ENCODE data around the gene TMEM86B.
"Not testable (repeated sequence)": the region's sequence is repeated elsewhere in the genome, so short reads cannot be mapped to it uniquely, and the experiment has no call there.

The TMEM86B gene

DNA sequence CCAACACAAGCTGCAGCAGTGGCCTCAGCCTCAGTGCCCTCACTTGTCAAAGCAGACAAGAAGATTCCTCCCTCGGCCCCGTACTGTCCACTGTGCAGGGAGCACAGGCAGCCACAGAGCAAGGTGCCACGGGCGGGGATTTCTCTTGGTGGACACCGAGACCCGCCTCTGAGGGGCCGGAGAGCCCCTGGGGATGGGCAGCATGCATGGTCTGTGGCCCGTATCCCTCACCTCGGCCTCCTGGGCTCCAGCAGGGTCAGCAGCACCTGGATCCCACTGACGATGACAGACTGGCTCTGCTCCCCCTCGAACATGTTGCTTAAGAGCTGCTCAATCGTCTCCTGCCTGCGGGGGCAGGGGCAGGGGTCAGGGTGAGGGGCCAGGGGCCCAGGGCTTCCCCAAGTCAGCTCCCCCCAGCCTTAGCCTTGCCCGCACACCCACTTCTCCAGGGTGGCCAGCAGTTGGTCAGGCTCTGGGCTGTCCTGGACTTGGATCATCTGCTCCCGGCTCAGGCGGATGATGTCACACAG, 13.4 kb upstream of the TMEM86B start:
- DNase-seq, result no peak

DNA sequence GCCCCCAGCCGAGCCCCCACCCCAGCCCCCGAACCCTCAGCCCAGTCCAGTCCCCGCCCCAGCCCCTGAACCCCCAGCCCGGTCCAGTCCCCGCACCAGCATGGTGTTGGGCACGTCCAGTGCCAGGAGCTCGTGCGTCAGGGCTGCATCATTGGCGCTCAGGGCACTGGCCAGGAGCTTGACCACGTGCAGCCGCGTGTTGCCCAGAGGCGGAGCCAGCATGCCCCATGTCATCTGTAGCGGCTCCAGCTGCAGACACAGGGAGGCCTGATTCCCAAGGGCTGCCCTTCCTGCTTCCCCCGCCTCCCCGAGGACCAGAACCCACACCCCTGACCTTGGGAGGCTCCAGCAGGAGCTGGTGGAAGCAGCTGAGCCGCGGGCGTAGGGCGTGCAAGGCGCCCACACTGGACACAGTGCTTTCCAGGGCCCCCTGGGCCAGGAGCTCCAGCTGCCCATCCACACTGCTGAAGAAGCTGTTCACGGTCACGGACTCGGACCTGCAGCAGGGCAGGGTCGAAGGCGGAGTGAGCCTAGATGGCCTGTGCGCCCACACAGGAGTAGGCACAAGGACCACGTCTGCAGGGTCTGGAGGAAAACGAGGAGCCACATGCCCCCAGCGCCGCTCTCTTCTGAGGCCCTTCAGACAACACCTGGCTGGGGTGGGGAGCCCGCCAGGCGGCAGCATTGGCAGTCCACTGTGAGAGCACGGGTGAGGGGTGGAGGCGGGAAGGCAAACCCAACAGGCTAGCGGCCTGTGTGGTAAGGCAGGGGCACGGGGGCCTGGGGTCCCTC, 12.8 kb upstream of the TMEM86B start:
- DNase-seq, result no peak

- no peak for DNase-seq
Observed at GRCh38 chr19:55240713-55241020, 12.1 kb upstream of the TMEM86B start.

GRCh38 chr19:55239004-55239403, 10.4 kb upstream of the TMEM86B start:
- no peak for DNase-seq

- no peak for DNase-seq
Observed at GRCh38 chr19:55238030-55238429, 9.5 kb upstream of the TMEM86B start.

- DNase-seq, result no peak
Observed at GRCh38 chr19:55232986-55233385, 4.4 kb upstream of the TMEM86B start.

GRCh38 chr19:55232286-55232602, 3.7 kb upstream of the TMEM86B start:
- DNase-seq, result no peak

DNA sequence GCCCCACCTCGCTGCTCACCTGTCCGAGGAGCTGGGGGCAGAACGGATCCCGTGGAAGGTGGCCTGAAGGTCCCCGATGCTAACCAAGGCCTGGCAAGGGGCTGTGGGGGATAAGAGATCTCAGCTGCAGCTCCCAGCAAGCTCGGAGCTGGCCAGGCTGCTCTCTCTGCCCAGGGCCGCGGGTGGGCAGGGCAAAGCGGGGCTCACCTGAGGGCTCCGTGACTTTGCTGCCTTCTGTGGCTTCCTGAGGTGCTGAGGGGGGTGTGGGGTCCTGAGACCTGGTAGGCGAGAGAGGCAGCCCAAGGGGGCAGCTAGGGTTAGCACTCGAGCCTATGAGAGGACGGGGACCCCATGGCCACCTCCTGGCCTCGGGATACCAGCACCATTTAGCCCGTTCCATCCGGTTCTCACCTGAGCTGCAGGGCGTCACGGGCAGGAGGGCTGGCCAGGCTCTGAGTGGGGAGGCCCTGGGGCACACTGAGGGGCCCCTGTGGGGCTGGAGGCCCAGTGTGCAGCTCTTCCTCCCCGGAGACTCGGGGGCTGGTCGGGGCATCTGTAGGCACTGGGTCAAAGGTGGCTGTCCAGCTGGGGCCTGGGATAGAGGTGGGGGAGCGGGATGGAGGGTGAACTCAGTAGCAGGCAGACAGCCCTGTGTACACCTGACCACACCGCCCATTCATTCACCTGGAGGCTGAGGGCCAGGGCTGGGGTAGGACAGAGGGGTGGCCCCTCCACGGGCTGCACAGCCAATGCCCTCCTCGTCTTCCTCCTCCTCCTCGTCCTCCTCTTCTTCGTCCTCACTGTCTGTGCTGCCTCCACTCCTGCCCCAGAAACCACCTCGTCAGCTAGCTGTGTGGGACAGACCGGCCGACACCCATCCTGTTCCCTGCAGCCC, 3.1 kb upstream of the TMEM86B start:
- DNase-seq, result no peak

GRCh38 chr19:55230780-55231179, 2.2 kb upstream of the TMEM86B start:
- no peak for DNase-seq

- DNase-seq, result no peak
Observed at GRCh38 chr19:55230329-55230728, 1.8 kb upstream of the TMEM86B start.

- no peak for DNase-seq
Observed at GRCh38 chr19:55229789-55230182, 1.2 kb upstream of the TMEM86B start.

DNA sequence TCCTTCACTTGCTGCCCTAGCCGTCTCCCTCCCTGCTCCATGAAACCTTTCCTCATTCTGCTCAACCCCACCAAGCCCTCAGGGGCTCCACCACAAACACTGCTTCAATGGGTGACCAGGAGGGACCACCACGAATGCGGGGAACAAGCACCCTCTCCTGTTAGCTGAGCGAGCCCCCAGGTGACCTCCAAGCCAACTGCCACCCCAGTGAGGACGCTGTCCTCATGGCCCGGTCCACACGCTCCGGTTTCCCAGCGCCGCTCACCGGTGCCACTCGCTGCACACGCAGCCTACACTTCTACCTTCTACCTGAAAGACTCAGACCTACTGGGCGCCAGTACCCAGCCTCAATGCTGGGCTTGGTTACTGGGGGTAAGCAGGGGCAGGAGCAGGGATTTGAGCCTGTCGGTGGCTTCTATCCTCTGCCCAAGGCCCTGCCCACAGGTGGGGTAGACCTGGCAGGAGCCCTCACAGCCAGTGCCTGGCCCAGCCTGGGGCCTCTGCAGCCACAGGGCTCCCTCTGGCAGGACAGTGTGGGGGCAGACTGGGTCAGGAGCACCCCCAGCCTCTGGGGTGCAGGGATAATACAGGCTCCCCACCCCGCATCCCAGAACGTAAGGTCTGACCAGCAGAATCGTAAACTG, 704 bp upstream of the TMEM86B start:
- DNase-seq, result no peak

DNA sequence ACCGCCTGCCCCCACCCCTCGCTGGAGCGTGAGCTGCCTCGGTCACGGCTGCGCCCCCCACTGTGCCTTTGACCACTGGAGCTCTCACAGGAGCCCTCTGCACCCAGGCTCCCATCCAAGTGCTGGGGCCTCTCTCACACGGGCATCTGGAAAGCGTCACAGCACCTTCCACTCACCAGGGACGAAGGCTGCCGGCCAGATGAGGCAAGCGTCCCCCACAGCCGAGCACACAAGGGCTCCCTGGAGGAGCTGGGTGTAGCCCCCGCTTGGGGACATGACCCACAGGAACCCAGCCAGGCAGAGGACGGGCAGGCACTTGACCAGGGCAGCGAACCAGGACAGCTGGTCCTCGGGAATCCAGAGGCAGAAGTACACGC, 560 bp downstream of the TMEM86B start:
- no peak for DNase-seq

- no peak for DNase-seq
Observed at GRCh38 chr19:55227241-55228014, 1.1 kb downstream of the TMEM86B start.

DNA sequence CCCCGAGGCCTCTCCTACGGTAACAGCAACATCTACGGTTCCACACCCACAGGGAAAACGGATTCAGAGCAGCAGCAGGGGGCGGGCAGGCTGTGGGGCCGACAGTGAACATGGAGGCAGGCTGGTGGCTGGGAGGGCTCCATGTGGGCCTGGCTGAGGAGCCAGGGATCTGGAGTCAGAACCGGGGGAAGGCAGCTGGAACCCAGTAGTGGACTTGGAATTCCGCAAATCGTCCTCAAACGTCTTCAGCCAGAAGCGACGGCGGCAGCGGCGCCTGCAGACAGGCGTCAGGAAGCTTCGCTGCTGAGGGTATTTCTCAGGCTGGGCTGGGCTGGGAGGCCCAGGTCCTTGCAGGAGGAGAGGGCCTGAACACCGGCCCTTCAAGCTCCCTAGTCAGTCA, 1.8 kb downstream of the TMEM86B start:
- no peak for DNase-seq

DNA sequence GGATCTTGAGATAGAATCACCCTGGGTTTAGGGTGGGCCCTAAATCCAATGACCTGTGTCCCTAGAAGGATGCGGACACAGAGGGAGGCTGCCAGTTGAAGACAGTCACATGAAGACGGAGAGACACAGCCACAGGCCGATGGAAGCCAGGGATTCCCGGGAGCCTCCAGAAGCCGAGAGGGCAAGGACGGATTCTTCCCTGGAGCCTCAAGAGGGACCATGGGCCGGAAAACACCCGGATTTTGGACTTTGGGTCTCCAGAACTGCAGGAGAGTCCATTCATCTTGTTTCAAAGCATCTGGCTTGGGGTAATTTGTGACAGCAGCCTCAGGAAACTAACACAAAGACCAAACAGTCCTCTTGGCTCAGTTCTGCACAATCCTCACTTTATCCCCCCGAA, 2.3 kb downstream of the TMEM86B start:
- no peak for DNase-seq

DNA sequence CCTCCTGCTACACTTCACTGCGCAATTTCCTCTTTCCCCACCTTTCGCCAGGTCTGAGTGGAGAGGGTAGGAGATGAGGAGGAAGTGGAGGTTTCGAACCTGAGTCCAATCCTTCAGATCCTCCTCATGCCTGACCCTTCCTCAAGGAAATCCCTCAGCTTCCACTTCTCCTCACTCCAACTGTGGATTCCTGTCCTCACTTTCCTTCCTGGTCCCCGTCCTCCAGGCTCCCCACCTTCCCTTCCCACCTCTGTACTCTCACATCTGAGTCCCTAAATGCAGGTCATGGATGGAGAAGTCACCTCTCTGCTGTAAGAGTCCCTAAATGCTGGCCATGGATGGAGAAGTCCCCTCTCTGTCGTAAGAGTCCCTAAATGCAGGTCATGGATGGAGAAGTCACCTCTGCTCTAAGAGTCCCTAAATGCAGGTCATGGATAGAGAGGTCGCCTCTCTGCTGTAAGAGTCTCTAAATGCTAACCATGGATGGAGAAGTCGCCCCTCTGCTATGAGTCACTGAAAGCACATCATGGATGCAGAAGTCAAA, 3.1 kb downstream of the TMEM86B start:
- no peak for DNase-seq

DNA sequence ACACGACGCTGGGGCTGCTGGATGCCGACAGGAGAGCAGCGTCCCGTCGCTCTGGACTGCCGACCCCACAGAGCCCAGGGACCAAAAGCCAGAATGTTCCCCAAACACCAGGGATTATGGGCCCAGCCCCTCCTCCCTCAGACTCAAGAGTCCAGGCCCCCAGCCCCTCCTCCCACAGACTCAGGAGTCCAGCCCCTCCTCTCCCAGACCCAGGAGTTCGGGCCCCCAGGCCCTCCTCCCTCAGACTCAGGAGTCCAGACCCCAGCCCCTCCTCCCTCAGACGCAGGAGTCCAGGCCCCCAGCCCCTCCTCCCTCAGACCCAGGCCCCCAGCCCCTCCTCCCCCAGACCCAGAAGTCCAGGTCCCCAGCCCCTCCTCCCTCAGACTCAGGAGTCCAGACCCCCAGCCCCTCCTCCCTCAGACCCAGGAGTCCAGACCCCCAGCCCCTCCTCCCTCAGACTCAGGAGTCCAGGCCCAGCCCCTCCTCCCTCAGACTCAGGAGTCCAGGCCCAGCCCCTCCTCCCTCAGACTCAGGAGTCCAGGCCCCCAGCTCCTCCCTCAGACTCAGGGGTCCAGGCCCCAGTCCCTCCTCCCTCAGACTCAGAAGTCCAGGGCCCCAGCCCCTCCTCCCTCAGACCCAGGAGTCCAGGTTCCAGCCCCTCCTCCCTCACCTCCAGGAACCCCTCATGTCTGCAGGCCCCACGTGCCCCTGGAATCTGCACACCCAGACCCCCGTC, 3.7 kb downstream of the TMEM86B start:
- DNase-seq, result not testable (repeated sequence)

GRCh38 chr19:55224038-55224665, 4.4 kb downstream of the TMEM86B start:
- DNase-seq, result no peak

DNA sequence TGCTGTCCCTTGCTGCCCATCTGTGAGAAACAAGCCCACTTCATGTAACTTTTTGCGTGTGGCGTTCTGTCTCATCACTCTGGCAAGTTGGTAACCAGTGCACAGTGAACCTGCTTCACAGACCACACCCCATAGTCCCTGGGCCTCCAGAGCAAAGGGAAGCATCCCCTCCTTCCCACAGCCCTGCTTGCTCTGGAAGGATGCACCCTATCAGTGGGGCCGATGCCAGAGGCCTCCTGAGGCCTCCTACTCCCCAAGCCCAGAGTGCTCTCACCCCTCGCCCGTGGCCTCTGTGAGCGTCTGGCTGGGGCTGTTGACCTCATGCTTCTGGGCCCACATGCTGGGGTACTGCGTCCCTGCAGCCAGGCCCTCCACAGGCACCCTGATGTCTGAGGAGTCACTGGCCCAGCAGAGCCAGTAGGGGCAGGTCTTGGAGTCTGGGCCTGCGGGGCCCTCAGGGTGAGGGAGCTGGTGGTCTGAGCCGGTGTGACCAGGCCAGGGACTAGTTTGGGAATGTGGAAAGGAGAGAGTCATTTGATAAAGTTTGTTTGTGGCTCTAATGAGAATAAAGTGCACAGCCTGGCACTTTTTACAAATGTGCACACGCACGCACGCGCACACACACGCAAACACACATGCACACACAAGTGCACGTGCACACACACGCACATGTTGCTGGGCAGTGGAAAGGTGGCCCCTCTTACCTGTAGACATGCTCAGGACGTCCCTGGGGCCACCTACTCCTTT, 5.1 kb downstream of the TMEM86B start:
- no peak for DNase-seq

GRCh38 chr19:55220525-55220924, 8.0 kb downstream of the TMEM86B start:
- DNase-seq, result no peak
